Loucy (cell line): ENCODE results near the gene NUMB.
A peak's percentile ranks its signal among the peaks of the same experiment; 100 is the strongest.

Experiments used
- H2AFZ ChIP-seq: fragments of 200-600 bp; sonication (generic); 2 replicates; pipeline ENCODE4 v1.6.0; 2016; ENCODE audit warnings: antibody characterized with exemption, mild to moderate bottlenecking, low read length, moderate library complexity
- H3F3A ChIP-seq: fragments of 200-600 bp; 2 replicates; pipeline ENCODE4 v1.6.0; 2016; ENCODE audit warnings: antibody characterized with exemption, low read depth, mild to moderate bottlenecking
- H3K27me3 ChIP-seq: fragments of 200-600 bp; sonication (generic); 2 replicates; pipeline ENCODE4 v1.6.1; 2014; ENCODE audit warnings: low read length, mild to moderate bottlenecking; ENCODE audit not compliant: insufficient read depth, poor library complexity, severe bottlenecking
- H3K36me3 ChIP-seq: fragments of 200-600 bp; sonication (generic); 2 replicates; pipeline ENCODE4 v1.6.1; 2016; ENCODE audit warnings: low read length; ENCODE audit not compliant: insufficient read depth
- H3K4me1 ChIP-seq: fragments of 200-600 bp; sonication (generic); 2 replicates; pipeline ENCODE4 v1.5.1; 2014; ENCODE audit warnings: low read length, mild to moderate bottlenecking; ENCODE audit not compliant: insufficient read depth, poor library complexity, severe bottlenecking
- H3K4me2 ChIP-seq: fragments of 200-600 bp; sonication (generic); 2 replicates; pipeline ENCODE4 v1.6.0; 2014; ENCODE audit warnings: antibody characterized with exemption, low read length, low read depth, mild to moderate bottlenecking; ENCODE audit not compliant: poor library complexity, severe bottlenecking
- H3K4me3 ChIP-seq: fragments of 200-600 bp; sonication (generic); 2 replicates; pipeline ENCODE4 v1.5.1; 2014; ENCODE audit warnings: low read length, mild to moderate bottlenecking, mixed read lengths; ENCODE audit not compliant: poor library complexity, severe bottlenecking
- H3K79me2 ChIP-seq: fragments of 200-600 bp; sonication (generic); 2 replicates; pipeline ENCODE4 v1.6.1; 2014; ENCODE audit warnings: low read length; ENCODE audit not compliant: insufficient read depth
- H3K9ac ChIP-seq: fragments of 200-600 bp; sonication (generic); 2 replicates; pipeline ENCODE4 v1.6.0; 2014; ENCODE audit warnings: mild to moderate bottlenecking, low read depth, low read length, moderate library complexity; ENCODE audit not compliant: poor library complexity, severe bottlenecking
- H3K9me2 ChIP-seq: fragments of 200-600 bp; sonication (generic); replicated peaks from 2 replicates; pipeline ENCODE4 v1.6.1; 2016; ENCODE audit warnings: low read depth, low read length, mixed read lengths
- H3K9me3 ChIP-seq: fragments of 200-600 bp; sonication (generic); 2 replicates; pipeline ENCODE4 v1.6.1; 2014; ENCODE audit warnings: mild to moderate bottlenecking, antibody characterized with exemption, low read length, low read depth; ENCODE audit not compliant: insufficient read depth
- H4K20me1 ChIP-seq: fragments of 200-600 bp; sonication (generic); 2 replicates; pipeline ENCODE4 v1.6.0; 2014; ENCODE audit warnings: antibody characterized with exemption, low read length, mild to moderate bottlenecking; ENCODE audit not compliant: insufficient read depth, poor library complexity, severe bottlenecking
- EZH2phosphoT487 ChIP-seq: fragments of 200-600 bp; IDR thresholded peaks from 2 replicates; pipeline ENCODE4 v1.6.1; 2018; ENCODE audit warnings: antibody characterized with exemption, mild to moderate bottlenecking, moderate library complexity, borderline replicate concordance
- TF ChIP-seq, protein P1 (sequence below): fragments of 200-600 bp; sonication (generic); conservative IDR thresholded peaks from 2 replicates; pipeline ENCODE4 v1.5.1; 2014; ENCODE audit warnings: mild to moderate bottlenecking, antibody characterized with exemption, low read length

NUMB gene

DNA sequence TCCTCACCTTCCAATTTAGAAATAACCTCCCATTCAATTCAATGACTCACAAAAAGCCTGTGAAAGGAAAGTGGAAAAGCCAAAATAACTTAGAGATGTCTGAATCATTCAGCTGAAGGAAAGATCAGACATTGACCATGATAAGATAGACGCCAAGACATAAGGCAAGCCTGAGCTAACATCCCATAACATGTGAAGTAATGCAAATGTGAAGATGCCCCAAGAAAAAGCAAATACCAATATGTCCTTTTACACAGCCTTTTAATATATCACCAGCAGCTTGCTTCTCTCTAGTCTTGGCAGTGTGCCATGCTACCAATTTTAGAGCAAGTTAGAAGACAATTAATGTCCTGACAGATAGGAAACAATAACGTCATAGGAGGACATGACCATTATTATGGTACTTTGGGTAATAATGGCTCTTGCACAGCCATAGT, 2.4 kb upstream of the NUMB start:
- Histone ChIP-seq H4K20me1 (peaks cover 21% of the 10 kb centered on the region), H3K9ac (no peak overlapping the region), H3F3A (no peaks in the 10 kb centered on the region), H3K27me3 (no peaks in the 10 kb centered on the region), H3K79me2 (peaks cover 25% of the 10 kb centered on the region), H3K9me3 (no peaks in the 10 kb centered on the region), H3K4me3 (no peak overlapping the region), H2AFZ (peak overlapping the region; percentile 66; the same call in 1 of the 2 replicates), H3K36me3 (no peaks in the 10 kb centered on the region), H3K4me2 (no peak overlapping the region), H3K4me1 (peaks cover 29% of the 10 kb centered on the region), H3K9me2 (no peaks in the 10 kb centered on the region)
- TF ChIP-seq, protein P1, sequence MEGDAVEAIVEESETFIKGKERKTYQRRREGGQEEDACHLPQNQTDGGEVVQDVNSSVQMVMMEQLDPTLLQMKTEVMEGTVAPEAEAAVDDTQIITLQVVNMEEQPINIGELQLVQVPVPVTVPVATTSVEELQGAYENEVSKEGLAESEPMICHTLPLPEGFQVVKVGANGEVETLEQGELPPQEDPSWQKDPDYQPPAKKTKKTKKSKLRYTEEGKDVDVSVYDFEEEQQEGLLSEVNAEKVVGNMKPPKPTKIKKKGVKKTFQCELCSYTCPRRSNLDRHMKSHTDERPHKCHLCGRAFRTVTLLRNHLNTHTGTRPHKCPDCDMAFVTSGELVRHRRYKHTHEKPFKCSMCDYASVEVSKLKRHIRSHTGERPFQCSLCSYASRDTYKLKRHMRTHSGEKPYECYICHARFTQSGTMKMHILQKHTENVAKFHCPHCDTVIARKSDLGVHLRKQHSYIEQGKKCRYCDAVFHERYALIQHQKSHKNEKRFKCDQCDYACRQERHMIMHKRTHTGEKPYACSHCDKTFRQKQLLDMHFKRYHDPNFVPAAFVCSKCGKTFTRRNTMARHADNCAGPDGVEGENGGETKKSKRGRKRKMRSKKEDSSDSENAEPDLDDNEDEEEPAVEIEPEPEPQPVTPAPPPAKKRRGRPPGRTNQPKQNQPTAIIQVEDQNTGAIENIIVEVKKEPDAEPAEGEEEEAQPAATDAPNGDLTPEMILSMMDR = no peak
- TF ChIP-seq EZH2phosphoT487 = no peak

DNA sequence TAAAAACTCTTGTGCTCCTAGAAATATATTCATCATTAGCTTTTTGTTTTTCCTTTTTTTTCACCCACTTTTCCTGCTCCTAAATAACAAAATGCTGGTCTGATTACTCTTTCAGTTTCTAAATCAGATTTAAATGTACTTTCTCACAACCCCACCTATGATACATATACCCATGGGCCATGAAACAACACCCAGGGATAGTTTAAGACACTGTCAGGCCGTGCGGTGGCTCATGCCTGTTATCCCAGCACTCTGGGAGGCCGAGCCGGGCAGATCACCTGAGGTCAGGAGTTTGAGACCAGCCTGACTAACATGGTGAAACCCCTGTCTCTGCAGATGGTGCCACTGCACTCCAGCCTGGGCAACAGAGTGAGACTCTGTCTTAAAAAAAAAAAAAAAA, 1.6 kb upstream of the NUMB start:
- H3K4me3 ChIP-seq = no peak overlapping the region
- no peak overlapping the region for H3K4me2 ChIP-seq
- H3K4me1 ChIP-seq = peaks cover 35% of the 10 kb centered on the region
- no peak overlapping the region for H3K9ac ChIP-seq
- H3K79me2 ChIP-seq = peaks cover 30% of the 10 kb centered on the region
- no peak overlapping the region for H2AFZ ChIP-seq
- no peaks in the 10 kb centered on the region for H3K36me3 ChIP-seq
- H3K9me3 ChIP-seq = no peaks in the 10 kb centered on the region
- TF ChIP-seq, protein P1 = no peak
- no peak for TF ChIP-seq EZH2phosphoT487
- H4K20me1 ChIP-seq = peaks cover 28% of the 10 kb centered on the region
- no peaks in the 10 kb centered on the region for H3K9me2 ChIP-seq
- H3K27me3 ChIP-seq = no peaks in the 10 kb centered on the region
- H3F3A ChIP-seq = no peaks in the 10 kb centered on the region

DNA sequence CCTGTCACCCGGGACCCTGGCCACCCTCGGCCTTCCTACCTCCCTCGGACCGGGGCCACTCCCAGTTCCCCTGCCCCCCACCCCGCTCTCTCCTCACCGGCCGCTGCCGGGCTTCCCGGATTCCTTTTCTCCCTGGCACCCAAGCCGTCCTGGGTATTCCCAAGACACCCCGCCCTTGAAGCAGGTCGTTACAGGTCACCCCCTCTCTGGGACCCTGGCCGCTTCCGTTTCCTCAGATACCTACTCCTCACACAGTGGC, 493 bp downstream of the NUMB start:
- Histone ChIP-seq H3K9ac (peak overlapping the region; percentile 90), H3F3A (no peaks in the 10 kb centered on the region), H4K20me1 (peaks cover 40% of the 10 kb centered on the region), H3K9me3 (no peaks in the 10 kb centered on the region), H3K9me2 (no peaks in the 10 kb centered on the region), H3K4me1 (peaks cover 43% of the 10 kb centered on the region), H3K36me3 (no peaks in the 10 kb centered on the region), H3K4me3 (peak overlapping the region; percentile 98), H3K27me3 (no peaks in the 10 kb centered on the region), H2AFZ (peak overlapping the region; percentile 85), H3K4me2 (peak overlapping the region; percentile 95), H3K79me2 (peaks cover 42% of the 10 kb centered on the region)
- no peak for TF ChIP-seq EZH2phosphoT487
- TF ChIP-seq, protein P1 = no peak
